Measurements from ENCODE around the gene VAT1L.

The VAT1L gene, protein sequence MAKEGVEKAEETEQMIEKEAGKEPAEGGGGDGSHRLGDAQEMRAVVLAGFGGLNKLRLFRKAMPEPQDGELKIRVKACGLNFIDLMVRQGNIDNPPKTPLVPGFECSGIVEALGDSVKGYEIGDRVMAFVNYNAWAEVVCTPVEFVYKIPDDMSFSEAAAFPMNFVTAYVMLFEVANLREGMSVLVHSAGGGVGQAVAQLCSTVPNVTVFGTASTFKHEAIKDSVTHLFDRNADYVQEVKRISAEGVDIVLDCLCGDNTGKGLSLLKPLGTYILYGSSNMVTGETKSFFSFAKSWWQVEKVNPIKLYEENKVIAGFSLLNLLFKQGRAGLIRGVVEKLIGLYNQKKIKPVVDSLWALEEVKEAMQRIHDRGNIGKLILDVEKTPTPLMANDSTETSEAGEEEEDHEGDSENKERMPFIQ

DNA sequence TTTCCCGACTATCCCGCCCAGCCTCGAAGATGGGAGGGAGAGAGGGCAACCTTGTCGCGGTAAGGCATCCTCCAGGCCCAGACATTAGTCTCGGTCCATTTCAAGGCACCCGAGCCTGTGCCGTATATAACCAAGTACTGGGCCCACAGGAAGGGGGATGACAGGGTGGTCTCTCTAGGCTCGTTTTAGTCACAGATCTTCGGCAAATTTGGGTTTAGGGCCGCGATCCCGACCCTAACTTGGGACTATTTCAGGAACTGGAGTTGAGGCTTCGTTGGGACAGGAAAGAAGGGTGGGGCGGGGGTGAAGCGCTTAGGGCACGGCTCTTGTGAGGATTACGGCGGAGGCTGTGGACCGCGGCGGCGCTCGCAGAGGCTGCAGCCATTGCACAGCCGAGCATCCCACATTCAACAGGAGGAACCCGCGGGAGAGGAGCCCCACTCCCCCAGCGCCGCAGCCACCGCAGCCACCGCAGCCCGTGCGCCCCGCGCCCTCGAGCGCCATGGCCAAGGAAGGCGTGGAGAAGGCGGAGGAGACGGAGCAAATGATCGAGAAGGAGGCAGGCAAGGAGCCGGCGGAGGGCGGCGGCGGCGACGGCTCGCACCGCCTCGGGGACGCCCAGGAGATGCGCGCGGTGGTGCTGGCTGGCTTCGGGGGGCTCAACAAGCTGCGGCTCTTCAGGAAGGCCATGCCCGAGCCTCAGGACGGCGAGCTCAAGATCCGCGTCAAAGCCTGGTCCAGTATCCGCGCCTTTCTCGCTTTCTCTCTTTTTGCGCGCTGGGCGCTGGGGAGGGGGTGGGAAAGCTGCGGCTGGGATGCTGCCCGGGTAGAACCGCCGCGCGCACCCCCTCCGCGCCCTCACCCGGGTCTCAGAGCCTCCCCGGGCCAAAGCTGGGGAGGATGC is at the start of gene VAT1L:
VAT1L (plus strand) TSS at position 384 of the 904 bp plus-strand sequence; CDS start at position 503, 119 bp downstream.
- peak; percentile 34 for DNase-seq (ENCODE audit: low read depth)

DNA sequence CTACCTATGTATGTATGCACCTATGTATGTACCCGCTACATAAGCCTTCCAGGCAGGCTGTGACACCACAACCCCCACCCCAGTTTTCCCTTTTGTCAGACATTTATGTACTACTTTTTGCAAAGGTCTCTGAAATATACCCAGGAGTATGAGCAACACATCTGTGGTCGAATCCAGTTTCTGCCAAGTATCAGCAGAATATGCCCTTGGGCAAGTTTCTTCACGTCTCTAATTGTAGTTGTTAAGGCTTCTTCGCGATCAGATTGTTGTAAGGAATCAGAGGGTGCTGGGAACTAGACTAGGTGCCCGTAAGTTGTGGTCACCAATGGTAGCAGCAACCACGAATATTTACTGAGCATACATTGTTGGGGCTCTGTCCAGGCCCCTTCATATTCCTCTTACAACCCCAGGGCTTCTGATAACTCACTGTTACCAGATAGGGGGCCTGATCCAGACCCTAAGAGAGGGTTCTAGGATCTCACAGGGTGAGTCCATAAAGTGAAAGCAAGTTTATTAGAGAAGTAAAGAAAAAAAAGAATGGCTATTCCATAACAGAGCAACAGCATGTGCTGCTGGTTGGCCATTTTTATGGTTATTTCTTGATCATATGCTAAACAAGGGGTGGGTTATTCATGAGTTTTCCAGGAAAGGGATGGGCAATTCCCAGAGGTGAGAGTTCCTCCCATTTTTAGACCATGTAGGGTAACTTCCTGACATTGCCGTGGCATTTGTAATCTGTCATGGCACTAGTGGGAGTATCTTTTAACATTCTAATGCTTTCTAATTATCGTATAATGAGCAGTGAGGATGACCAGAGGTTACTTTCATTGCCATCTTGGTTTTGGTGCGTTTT is 49.4 kb upstream of the VAT1L start:
- no peak for DNase-seq (ENCODE audit: low read depth)

DNA sequence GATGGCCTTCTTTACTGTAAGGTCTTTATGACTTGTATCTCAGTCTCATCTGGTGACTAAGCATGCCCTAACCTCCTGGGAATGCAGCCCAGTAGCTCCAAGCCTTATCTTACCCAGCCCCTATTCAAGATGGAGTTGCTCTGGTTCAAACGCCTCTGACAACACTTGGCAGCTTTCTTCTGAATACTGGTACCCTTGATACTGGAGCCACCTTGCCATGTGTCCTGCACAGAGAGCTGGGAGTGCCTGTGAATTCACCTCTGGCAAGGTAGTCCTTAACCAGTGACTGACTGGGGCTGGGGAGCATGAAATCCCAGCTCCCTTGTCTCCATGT is 48.8 kb upstream of the VAT1L start:
- DNase-seq (ENCODE audit: low read depth), result peak; percentile 32

GRCh38 chr16:77744141-77744540 is 44.2 kb upstream of the VAT1L start:
- DNase-seq (ENCODE audit: low read depth), result no peak

DNA sequence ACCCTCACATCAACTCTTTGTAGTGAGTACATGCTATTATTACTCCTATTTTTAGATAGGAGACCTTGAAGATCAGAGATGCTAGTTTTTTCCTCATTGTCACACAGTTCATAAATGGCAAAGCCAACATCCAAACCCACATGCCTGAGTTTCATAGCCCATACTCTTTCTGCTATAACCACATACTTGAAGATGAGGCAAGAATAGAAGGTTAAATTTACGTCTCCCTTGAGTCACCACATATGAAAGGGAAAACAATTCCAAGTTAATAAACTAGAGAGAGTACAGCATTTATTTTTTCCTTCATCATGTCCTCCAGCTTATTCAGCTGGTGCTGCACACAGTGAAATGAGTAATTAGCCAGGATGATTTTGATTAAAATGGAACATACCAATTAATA is 42.4 kb upstream of the VAT1L start:
- no peak for DNase-seq (ENCODE audit: low read depth)

GRCh38 chr16:77748421-77749005 is 39.9 kb upstream of the VAT1L start:
- no peak for DNase-seq (ENCODE audit: low read depth)

GRCh38 chr16:77749415-77749814 is 38.9 kb upstream of the VAT1L start:
- no peak for DNase-seq (ENCODE audit: low read depth)

DNA sequence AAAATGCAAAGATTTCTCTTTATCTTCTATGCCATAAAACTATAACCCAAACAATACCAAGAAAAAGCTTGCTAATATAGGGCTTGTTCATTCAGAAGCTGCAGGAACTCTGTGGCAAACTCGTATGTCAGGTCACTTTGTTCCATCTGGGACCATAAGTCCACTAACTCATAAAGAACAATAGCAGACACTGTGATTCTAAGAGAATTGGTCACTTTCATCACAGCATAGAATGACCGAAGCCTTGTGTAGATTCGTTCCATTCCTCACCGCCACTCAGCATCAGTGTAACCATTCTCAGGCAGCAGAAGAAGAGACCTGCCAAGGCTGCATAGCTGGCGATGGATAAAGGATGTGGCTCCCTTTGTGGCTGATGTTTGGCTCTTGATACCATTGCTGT is 30.3 kb upstream of the VAT1L start:
- no peak for DNase-seq (ENCODE audit: low read depth)

DNA sequence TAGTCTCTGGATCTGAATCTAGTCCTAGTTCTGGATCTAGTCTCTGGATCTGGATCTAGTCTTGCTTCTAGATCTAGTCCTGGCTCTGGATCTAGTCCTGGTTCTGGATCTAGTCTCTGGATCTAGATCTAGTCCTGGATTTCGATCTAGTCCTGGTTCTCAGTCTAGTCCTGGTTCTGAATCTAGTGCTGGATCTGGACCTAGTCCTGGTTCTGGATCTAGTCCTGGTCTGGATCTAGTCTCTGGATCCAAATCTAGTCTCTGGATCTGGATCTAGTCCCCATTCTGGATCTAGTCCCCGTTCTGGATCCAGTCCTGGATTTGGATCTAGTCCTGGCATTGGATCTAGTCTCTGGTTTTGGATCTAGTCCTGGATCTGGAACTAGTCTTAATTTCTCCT is 29.9 kb upstream of the VAT1L start:
- no peak for DNase-seq (ENCODE audit: low read depth)

GRCh38 chr16:77759201-77759600 is 29.2 kb upstream of the VAT1L start:
- no peak for DNase-seq (ENCODE audit: low read depth)

GRCh38 chr16:77759821-77760220 is 28.5 kb upstream of the VAT1L start:
- no peak for DNase-seq (ENCODE audit: low read depth)

- peak; percentile 7 for DNase-seq (ENCODE audit: low read depth)
These were observed 27.6 kb upstream of the VAT1L start for GRCh38 chr16:77760800-77761199.

- DNase-seq (ENCODE audit: low read depth), result no peak
These were observed 27.2 kb upstream of the VAT1L start for GRCh38 chr16:77761204-77761603.

GRCh38 chr16:77762262-77762661 is 26.1 kb upstream of the VAT1L start:
- DNase-seq (ENCODE audit: low read depth), result no peak

DNA sequence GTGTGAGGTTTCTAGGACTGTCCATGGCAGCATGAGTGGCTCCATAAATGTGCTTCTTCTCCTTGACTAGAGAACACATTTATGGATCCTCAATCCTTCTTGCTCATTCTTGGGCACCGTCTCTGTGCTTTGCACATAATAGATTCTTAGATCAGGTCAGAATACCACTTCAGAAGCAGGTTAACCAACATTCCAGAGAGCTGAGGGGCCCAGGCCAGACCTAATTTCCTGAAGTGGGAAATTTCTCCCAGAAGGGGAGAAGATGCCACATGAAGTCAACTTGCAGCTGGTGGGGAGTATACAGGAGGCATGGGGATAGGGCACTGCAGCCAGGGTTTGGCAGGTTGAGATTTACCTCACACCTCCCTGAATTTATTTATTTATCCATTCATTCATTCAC is 24.4 kb upstream of the VAT1L start:
- no peak for DNase-seq (ENCODE audit: low read depth)

DNA sequence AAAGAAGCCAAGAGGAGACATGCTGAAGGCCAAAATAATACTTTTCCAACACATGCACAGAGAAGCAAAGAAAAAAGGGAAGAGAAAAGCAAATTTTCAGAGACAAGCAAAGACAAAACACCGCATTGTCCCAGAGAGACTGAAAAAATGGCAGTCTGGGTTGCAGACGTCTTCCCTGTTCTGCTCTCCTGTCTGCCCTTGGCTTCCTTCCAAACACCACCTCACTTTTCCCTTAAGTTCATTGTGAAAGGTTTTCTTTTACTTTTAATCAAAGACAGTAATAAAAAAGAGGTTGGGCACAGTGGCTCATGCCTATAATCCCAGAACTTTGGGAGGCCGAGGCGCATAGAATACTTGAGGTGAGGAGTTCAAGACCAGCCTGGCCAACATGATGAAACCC is 21.2 kb upstream of the VAT1L start:
- no peak for DNase-seq (ENCODE audit: low read depth)

DNA sequence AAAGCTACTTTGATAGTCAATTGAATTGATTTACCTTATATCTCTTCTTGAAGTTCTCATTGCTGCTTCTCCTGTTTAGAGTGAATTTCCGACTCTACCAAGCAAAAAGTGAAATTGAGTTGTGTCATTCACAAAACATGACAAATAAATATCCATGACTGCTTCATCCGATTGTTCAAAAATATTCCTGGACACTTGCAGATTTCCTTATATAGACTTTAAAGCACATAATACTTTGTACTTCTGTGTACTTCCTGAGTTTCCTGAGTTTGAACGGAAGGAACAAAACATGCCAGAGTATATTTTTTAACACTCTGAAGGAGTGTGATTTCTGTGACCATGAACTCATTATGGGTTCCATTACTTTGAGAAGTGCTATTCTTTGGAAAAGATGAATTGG is 20.5 kb upstream of the VAT1L start:
- DNase-seq (ENCODE audit: low read depth), result no peak

DNA sequence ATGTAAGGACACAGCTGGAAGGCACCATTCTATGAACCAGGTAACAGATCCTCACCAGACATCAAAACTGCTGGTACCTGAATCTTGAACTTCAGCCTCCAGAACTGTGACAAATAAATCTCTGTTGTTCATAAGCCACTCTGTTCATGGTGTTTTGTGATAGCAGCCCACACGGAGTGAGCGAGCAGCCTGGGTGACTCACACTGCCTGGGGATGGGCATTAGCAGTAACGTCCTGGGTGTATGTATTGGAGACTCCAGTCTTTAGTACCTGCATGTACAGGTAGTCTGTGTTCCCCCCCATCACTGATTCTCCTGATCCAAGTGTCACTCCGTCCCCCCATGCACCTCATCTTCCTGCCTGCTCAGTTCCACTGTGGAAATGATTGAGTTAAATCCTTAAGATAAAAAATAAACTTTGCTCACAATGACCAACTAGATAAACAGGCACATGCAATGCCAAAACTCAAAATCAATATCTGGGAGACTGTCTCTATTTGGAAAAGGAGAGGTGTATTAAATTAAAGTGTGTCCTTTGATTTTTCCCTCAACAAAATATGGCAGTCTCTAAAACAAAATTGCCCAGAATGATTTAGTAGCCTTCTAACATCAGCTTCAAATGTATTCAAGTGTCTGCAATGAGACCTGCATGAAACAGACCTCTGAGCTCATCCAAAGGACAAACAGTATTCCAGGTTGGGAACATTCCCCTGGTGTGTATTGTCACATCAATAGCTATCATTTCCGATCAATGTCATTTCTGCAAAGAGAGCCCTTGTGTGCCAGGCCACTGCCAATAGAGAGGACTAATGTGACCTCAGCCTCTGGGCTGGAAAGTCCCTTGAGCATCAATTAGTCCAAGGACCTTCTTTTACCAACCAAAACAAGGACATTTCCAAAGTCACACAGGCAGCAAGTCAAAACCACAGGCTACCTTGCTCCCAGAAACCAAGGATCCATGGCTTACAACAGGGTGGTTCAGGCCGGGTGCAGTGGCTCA is 12.2 kb upstream of the VAT1L start:
- peak; percentile 5 for DNase-seq (ENCODE audit: low read depth)

DNA sequence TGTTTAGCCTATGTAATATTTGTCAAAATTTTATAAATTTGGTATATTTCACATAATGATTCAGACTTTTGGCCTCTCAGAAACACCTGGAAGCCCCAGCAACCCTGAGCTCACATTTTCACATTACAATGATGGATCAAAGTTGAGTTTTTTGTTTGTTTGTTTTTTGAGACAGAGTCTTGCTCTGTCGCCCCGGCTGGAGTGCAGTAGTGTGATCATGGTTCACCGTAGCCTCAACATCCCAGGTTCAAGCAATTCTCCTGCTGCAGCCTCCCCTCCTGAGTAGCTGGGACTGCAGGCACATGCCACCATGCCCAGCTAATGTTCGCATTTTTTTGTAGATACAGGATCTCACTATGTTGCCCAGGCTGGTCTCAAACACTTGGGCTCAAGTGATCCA is 10.6 kb upstream of the VAT1L start:
- no peak for DNase-seq (ENCODE audit: low read depth)

- peak; percentile 69 for DNase-seq (ENCODE audit: low read depth)
These were observed 8.0 kb upstream of the VAT1L start for GRCh38 chr16:77780378-77780837.

- no peak for DNase-seq (ENCODE audit: low read depth)
These were observed 7.3 kb upstream of the VAT1L start for GRCh38 chr16:77781091-77781490.
